ENCODE measurements around the gene FGD6. TPM values are rescaled to one million over a fixed set of nuclear protein-coding genes. Genes with fewer than 3 reads are reported as not detected.

The FGD6 gene
- polyA plus RNA-seq, 2 of the 4 experiments (the other 2 are of a cell fraction), result 15.5 to 48.0 TPM

GRCh38 chr12:95077341-95077740 lies 139.9 kb downstream of the FGD6 start (continued):
- TF ChIP-seq EP300 (IDR thresholded peaks at IDR 0.05), result no peak

DNA sequence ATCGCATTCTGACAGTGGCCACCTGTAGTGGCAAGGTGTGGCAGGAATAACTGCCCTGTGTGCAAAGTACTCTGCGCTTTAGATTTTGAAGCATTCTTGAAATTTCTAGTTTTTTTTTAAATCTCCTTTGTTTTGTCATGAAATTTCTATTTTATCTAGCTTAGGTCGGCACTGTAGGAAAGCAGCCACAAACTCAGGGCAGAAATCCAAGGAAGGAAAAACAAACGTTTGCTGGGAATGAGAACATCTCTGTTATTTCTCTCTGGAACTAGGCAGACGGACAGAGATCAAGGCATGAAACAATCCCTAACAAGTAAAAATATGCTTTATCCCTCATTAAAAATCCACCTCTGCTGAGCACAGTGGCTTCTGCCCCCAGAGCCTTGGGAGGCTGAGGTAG lies 142.5 kb downstream of the FGD6 start:
- Histone ChIP-seq H3K4me2 (no peak overlapping the region), H3K4me3 (no peak overlapping the region), H3K9me3 (no peaks in the 10 kb centered on the region), H3K27ac (no peak overlapping the region), H3K4me1 (peaks cover 10% of the 10 kb centered on the region)
- ATAC-seq (no peak), FAIRE-seq (no peak), DNase-seq (ENCODE audit: low read depth in 1 of 2, low spot score in 1 of 2) (no peak)
- WGBS (ENCODE audit: missing lambda C conversion rate), result 69% methylated on average over 5 of the region's 5 CpGs
- ChIA-PET POLR2A (no interaction called here), CTCF (interaction anchor here (0.7 kb wide), 1 partner anchor 202 kb away, joined by 3 read pairs; no protein-coding TSS in a partner anchor)
- TF ChIP-seq CHD2 (IDR thresholded peaks at IDR 0.05; ENCODE audit: low read length, partially characterized antibody), result no peak
- no peak for TF ChIP-seq HOXB5 (CRISPR knock-in tag; IDR thresholded peaks at IDR 0.05)
- no peak for TF ChIP-seq CBX8 (IDR thresholded peaks at IDR 0.05)
- TF ChIP-seq, protein P1, sequence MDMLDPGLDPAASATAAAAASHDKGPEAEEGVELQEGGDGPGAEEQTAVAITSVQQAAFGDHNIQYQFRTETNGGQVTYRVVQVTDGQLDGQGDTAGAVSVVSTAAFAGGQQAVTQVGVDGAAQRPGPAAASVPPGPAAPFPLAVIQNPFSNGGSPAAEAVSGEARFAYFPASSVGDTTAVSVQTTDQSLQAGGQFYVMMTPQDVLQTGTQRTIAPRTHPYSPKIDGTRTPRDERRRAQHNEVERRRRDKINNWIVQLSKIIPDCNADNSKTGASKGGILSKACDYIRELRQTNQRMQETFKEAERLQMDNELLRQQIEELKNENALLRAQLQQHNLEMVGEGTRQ (IDR thresholded peaks at IDR 0.05), result no peak
- no peak for TF ChIP-seq HEYL (CRISPR knock-in tag; IDR thresholded peaks at IDR 0.05)
- TF ChIP-seq JUN (IDR thresholded peaks at IDR 0.05), result no peak
- no peak for TF ChIP-seq NFE2L2 (conservative IDR thresholded peaks at IDR 0.05; ENCODE audit: low read length)
- TF ChIP-seq HOXB13 (CRISPR knock-in tag; IDR thresholded peaks at IDR 0.05; ENCODE audit: low read depth), result no peak
- no peak for TF ChIP-seq SMC3 (IDR thresholded peaks at IDR 0.05)
- no peak for TF ChIP-seq ESRRA (IDR thresholded peaks at IDR 0.05; ENCODE audit: borderline replicate concordance, low read length)
- TF ChIP-seq RAD21 (conservative IDR thresholded peaks at IDR 0.05 in 1 of 2, IDR thresholded peaks at IDR 0.05 in 1 of 2), result no peak
- TF ChIP-seq POLR2AphosphoS2 (conservative IDR thresholded peaks at IDR 0.05; ENCODE audit: low read length), result no peak

- ChIA-PET CTCF (interaction anchor here (0.6 to 3.8 kb wide), 28 partner anchors 8 to 939 kb away, joined by 3 to 16 read pairs (median 4); partner anchors contain the start of genes FGD6 and VEZT), POLR2A (interaction anchor here (0.6 to 2.0 kb wide), 6 partner anchors 10 to 1491 kb away, joined by 3 to 12 read pairs (median 4); partner anchors contain the start of genes FGD6, NDUFA12 and VEZT)
- peaks cover 10% of the 10 kb centered on the region for H3K4me1 ChIP-seq
- TF ChIP-seq JUN (IDR thresholded peaks at IDR 0.05), result no peak
- TF ChIP-seq, protein P2, sequence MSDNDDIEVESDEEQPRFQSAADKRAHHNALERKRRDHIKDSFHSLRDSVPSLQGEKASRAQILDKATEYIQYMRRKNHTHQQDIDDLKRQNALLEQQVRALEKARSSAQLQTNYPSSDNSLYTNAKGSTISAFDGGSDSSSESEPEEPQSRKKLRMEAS (IDR thresholded peaks at IDR 0.05), result peak; percentile 93
- peak; percentile 76; the same call in 1 of the 2 replicates for TF ChIP-seq MYC (IDR thresholded peaks at IDR 0.05; ENCODE audit: borderline replicate concordance, low read length)
- TF ChIP-seq RAD21 (conservative IDR thresholded peaks at IDR 0.05 in 1 of 2, IDR thresholded peaks at IDR 0.05 in 1 of 2), result peak; percentile 34 to 56; a peak in 3 of 5 replicates
- TF ChIP-seq, protein P3, sequence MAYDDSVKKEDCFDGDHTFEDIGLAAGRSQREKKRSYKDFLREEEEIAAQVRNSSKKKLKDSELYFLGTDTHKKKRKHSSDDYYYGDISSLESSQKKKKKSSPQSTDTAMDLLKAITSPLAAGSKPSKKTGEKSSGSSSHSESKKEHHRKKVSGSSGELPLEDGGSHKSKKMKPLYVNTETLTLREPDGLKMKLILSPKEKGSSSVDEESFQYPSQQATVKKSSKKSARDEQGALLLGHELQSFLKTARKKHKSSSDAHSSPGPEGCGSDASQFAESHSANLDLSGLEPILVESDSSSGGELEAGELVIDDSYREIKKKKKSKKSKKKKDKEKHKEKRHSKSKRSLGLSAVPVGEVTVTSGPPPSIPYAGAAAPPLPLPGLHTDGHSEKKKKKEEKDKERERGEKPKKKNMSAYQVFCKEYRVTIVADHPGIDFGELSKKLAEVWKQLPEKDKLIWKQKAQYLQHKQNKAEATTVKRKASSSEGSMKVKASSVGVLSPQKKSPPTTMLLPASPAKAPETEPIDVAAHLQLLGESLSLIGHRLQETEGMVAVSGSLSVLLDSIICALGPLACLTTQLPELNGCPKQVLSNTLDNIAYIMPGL (CRISPR knock-in tag; IDR thresholded peaks at IDR 0.05; ENCODE audit: borderline replicate concordance), result no peak
- no peak for TF ChIP-seq CEBPB (IDR thresholded peaks at IDR 0.05)
- 0 out of 2 replicates have a peak, but pooled peaks have one; percentile 13 for TF ChIP-seq BHLHE40 (IDR thresholded peaks at IDR 0.05; ENCODE audit: low read depth, low read length)
- TF ChIP-seq, protein P4, sequence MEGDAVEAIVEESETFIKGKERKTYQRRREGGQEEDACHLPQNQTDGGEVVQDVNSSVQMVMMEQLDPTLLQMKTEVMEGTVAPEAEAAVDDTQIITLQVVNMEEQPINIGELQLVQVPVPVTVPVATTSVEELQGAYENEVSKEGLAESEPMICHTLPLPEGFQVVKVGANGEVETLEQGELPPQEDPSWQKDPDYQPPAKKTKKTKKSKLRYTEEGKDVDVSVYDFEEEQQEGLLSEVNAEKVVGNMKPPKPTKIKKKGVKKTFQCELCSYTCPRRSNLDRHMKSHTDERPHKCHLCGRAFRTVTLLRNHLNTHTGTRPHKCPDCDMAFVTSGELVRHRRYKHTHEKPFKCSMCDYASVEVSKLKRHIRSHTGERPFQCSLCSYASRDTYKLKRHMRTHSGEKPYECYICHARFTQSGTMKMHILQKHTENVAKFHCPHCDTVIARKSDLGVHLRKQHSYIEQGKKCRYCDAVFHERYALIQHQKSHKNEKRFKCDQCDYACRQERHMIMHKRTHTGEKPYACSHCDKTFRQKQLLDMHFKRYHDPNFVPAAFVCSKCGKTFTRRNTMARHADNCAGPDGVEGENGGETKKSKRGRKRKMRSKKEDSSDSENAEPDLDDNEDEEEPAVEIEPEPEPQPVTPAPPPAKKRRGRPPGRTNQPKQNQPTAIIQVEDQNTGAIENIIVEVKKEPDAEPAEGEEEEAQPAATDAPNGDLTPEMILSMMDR (IDR thresholded peaks at IDR 0.05), result peak; percentile 70; the same call in 2 of the 3 replicates
- TF ChIP-seq SMC3 (IDR thresholded peaks at IDR 0.05), result peak; percentile 65; the same call in 2 of the 3 replicates
- TF ChIP-seq, protein P5, sequence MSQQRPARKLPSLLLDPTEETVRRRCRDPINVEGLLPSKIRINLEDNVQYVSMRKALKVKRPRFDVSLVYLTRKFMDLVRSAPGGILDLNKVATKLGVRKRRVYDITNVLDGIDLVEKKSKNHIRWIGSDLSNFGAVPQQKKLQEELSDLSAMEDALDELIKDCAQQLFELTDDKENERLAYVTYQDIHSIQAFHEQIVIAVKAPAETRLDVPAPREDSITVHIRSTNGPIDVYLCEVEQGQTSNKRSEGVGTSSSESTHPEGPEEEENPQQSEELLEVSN (IDR thresholded peaks at IDR 0.05; ENCODE audit: borderline replicate concordance, low read depth), result peak; percentile 68
- FAIRE-seq (no peak), DNase-seq (ENCODE audit: low read depth in 1 of 2, low spot score in 1 of 2) (no peak), ATAC-seq (peak in 1 of 2 experiments; percentile 9; a peak in 3 of 6 replicates)
- peak overlapping the region; percentile 65 for H3K4me2 ChIP-seq
- peak overlapping the region; percentile 85; the same call in 1 of the 3 replicates for H3K4me3 ChIP-seq
- H3K9me3 ChIP-seq, result no peaks in the 10 kb centered on the region
- WGBS (ENCODE audit: missing lambda C conversion rate), result 56% methylated on average over 23 of the region's 23 CpGs
- peak overlapping the region; percentile 42 to 93; a peak in 5 of 6 replicates for H3K27ac ChIP-seq
Measured at GRCh38 chr12:95073698-95074520, 143.4 kb downstream of the FGD6 start.
